Measurements from ENCODE around the gene SEMA6B. TPM values are rescaled to one million over a fixed set of nuclear protein-coding genes. Genes with fewer than 3 reads are reported as not detected.

The SEMA6B gene
- total and polyA plus RNA-seq, 2 experiments from 2014 or later = 0.50 to 3.2 TPM

Other genes with a start within 250 kb of the SEMA6B start
- 27.5 and 28.1 TPM in 2 replicates for gene STAP2, start 220.9 kb downstream of the SEMA6B start, total RNA-seq
- 34.4 and 45.2 TPM in 2 replicates for gene STAP2, start 220.9 kb downstream of the SEMA6B start, polyA plus RNA-seq
- 11.2 and 16.6 TPM in 2 replicates for gene MPND, start 216.1 kb downstream of the SEMA6B start, total RNA-seq
- gene MPND, start 216.1 kb downstream of the SEMA6B start, polyA plus RNA-seq = 17.0 and 21.9 TPM in 2 replicates
- 71.8 and 81.7 TPM in 2 replicates for gene SH3GL1, start 159.1 kb downstream of the SEMA6B start, total RNA-seq
- gene SH3GL1, start 159.1 kb downstream of the SEMA6B start, polyA plus RNA-seq = 111 and 114 TPM in 2 replicates
- 5.5 and 6.2 TPM in 2 replicates for gene CHAF1A, start 157.0 kb downstream of the SEMA6B start, total RNA-seq
- 6.5 and 11.1 TPM in 2 replicates for gene CHAF1A, start 157.0 kb downstream of the SEMA6B start, polyA plus RNA-seq
- 80.2 and 88.6 TPM in 2 replicates for gene UBXN6, start 101.9 kb downstream of the SEMA6B start, total RNA-seq
- gene UBXN6, start 101.9 kb downstream of the SEMA6B start, polyA plus RNA-seq = 36.8 and 44.7 TPM in 2 replicates
- 34.8 and 50.3 TPM in 2 replicates for gene HDGFL2, start 87.4 kb downstream of the SEMA6B start, total RNA-seq
- 73.0 and 73.2 TPM in 2 replicates for gene HDGFL2, start 87.4 kb downstream of the SEMA6B start, polyA plus RNA-seq
- gene PLIN4, start 41.2 kb downstream of the SEMA6B start, total RNA-seq = 0.17 and 0.60 TPM in 2 replicates
- 0.27 and 0.55 TPM in 2 replicates for gene PLIN4, start 41.2 kb downstream of the SEMA6B start, polyA plus RNA-seq
- 2.1 and 5.8 TPM in 2 replicates for gene PLIN5, start 24.5 kb downstream of the SEMA6B start, total RNA-seq
- gene PLIN5, start 24.5 kb downstream of the SEMA6B start, polyA plus RNA-seq = 6.1 and 6.4 TPM in 2 replicates
- 5.4 and 6.3 TPM in 2 replicates for gene LRG1, start 19.6 kb downstream of the SEMA6B start, total RNA-seq
- 9.8 and 11.4 TPM in 2 replicates for gene LRG1, start 19.6 kb downstream of the SEMA6B start, polyA plus RNA-seq
- gene TNFAIP8L1, start 79.8 kb upstream of the SEMA6B start, total RNA-seq = 10.0 and 13.6 TPM in 2 replicates
- 8.7 and 14.3 TPM in 2 replicates for gene TNFAIP8L1, start 79.8 kb upstream of the SEMA6B start, polyA plus RNA-seq
- 125 and 158 TPM in 2 replicates for gene MYDGF, start 110.7 kb upstream of the SEMA6B start, total RNA-seq
- gene MYDGF, start 110.7 kb upstream of the SEMA6B start, polyA plus RNA-seq = 365 and 405 TPM in 2 replicates
- 17.6 and 27.6 TPM in 2 replicates for gene DPP9, start 164.2 kb upstream of the SEMA6B start, total RNA-seq
- 32.6 and 32.7 TPM in 2 replicates for gene DPP9, start 164.2 kb upstream of the SEMA6B start, polyA plus RNA-seq
- 8.3 and 9.2 TPM in 2 replicates for gene FEM1A, start 232.1 kb upstream of the SEMA6B start, total RNA-seq
- gene FEM1A, start 232.1 kb upstream of the SEMA6B start, polyA plus RNA-seq = 1.2 and 1.3 TPM in 2 replicates

Measured in hepatocyte (in vitro differentiated cells).